ENCODE measurements around the gene IL15.

DNA sequence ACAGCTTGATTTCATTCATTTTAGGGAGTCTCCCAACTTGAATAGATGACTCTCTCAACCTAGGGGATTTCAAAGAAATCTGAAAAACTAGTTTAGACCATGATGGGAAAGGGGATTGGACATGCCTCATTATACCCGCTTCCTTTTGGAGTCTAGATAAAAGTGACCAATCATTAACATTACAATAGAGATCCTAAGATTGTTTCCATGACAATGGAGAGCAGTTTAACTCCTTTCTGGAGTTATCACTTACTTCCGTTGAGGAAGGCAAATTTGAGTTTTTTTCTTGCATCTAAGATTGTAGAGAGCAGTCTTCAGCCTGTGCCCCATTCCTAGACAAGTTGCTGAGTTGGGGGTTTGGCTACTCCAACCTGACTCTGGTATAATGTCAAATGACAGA is 11.4 kb upstream of the IL15 start:
- TF ChIP-seq, protein P1, sequence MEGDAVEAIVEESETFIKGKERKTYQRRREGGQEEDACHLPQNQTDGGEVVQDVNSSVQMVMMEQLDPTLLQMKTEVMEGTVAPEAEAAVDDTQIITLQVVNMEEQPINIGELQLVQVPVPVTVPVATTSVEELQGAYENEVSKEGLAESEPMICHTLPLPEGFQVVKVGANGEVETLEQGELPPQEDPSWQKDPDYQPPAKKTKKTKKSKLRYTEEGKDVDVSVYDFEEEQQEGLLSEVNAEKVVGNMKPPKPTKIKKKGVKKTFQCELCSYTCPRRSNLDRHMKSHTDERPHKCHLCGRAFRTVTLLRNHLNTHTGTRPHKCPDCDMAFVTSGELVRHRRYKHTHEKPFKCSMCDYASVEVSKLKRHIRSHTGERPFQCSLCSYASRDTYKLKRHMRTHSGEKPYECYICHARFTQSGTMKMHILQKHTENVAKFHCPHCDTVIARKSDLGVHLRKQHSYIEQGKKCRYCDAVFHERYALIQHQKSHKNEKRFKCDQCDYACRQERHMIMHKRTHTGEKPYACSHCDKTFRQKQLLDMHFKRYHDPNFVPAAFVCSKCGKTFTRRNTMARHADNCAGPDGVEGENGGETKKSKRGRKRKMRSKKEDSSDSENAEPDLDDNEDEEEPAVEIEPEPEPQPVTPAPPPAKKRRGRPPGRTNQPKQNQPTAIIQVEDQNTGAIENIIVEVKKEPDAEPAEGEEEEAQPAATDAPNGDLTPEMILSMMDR (conservative IDR thresholded peaks at IDR 0.05), result no peak
- TF ChIP-seq ZFX (IDR thresholded peaks at IDR 0.05), result no peak

Measured in C4-2B (cell line).